22Rv1 (cell line): ENCODE data around the gene CYP27B1.

Experiments
- CTCF ChIP-seq: fragments of 450-650 bp; IDR thresholded peaks from 2 replicates; pipeline ENCODE4 v1.5.1; 2017; ENCODE audit warnings: mild to moderate bottlenecking
- ZFX ChIP-seq: fragments of 450-650 bp; IDR thresholded peaks from 2 replicates; pipeline ENCODE4 v1.6.1; 2017; ENCODE audit warnings: antibody characterized with exemption, borderline replicate concordance

- TF ChIP-seq ZFX: no peak
- TF ChIP-seq CTCF: no peak
Observed at GRCh38 chr12:57813111-57813970, 46.5 kb upstream of the CYP27B1 start.
